Measurements from ENCODE around the gene NT5DC4. TPM values are rescaled to one million over a fixed set of nuclear protein-coding genes. Genes with fewer than 3 reads are reported as not detected.

The NT5DC4 gene
- total RNA-seq, 1 donor from 2014 or later, result not detected

DNA sequence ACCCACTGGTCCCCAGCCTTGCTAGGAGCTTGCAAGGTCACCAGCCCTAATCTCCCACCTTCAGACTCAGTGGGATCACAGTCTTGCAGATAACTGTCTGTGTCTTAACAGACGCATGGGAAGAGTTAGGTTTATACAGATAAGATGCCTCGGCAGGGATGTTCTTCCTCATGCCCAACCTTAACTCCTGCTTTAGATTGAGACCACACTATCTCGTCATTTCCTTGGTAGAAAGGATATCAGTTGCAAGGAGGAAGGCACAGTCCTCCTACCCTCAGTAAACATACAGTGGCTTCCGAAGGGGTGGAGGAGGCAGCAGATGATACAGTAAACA lies 7.2 kb downstream of the NT5DC4 start:
- no peaks in the 10 kb centered on the region for H3K4me1 Mint-ChIP-seq
- no peaks in the 10 kb centered on the region for H3K27me3 Mint-ChIP-seq (ENCODE audit: low read depth)
- TF ChIP-seq, protein P1, sequence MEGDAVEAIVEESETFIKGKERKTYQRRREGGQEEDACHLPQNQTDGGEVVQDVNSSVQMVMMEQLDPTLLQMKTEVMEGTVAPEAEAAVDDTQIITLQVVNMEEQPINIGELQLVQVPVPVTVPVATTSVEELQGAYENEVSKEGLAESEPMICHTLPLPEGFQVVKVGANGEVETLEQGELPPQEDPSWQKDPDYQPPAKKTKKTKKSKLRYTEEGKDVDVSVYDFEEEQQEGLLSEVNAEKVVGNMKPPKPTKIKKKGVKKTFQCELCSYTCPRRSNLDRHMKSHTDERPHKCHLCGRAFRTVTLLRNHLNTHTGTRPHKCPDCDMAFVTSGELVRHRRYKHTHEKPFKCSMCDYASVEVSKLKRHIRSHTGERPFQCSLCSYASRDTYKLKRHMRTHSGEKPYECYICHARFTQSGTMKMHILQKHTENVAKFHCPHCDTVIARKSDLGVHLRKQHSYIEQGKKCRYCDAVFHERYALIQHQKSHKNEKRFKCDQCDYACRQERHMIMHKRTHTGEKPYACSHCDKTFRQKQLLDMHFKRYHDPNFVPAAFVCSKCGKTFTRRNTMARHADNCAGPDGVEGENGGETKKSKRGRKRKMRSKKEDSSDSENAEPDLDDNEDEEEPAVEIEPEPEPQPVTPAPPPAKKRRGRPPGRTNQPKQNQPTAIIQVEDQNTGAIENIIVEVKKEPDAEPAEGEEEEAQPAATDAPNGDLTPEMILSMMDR (conservative IDR thresholded peaks at IDR 0.05), result no peak
- H3K27ac Mint-ChIP-seq (ENCODE audit: unreplicated experiment), result no peak overlapping the region
- no peak for DNase-seq (ENCODE audit: low read depth, low spot score)
- H3K36me3 Mint-ChIP-seq (ENCODE audit: low read depth), result no peaks in the 10 kb centered on the region
- no peak overlapping the region for H3K4me3 Mint-ChIP-seq
- no peaks in the 10 kb centered on the region for H3K9me3 Mint-ChIP-seq

GRCh38 chr2:112728378-112729175 lies 7.8 kb downstream of the NT5DC4 start:
- H3K36me3 Mint-ChIP-seq (ENCODE audit: low read depth), result no peaks in the 10 kb centered on the region
- no peaks in the 10 kb centered on the region for H3K9me3 Mint-ChIP-seq
- TF ChIP-seq, protein P1 (conservative IDR thresholded peaks at IDR 0.05), result no peak
- no peak overlapping the region for H3K27ac Mint-ChIP-seq (ENCODE audit: unreplicated experiment)
- no peak for DNase-seq (ENCODE audit: low read depth, low spot score)
- no peak overlapping the region for H3K4me3 Mint-ChIP-seq
- H3K27me3 Mint-ChIP-seq (ENCODE audit: low read depth), result no peaks in the 10 kb centered on the region
- H3K4me1 Mint-ChIP-seq, result no peaks in the 10 kb centered on the region

DNA sequence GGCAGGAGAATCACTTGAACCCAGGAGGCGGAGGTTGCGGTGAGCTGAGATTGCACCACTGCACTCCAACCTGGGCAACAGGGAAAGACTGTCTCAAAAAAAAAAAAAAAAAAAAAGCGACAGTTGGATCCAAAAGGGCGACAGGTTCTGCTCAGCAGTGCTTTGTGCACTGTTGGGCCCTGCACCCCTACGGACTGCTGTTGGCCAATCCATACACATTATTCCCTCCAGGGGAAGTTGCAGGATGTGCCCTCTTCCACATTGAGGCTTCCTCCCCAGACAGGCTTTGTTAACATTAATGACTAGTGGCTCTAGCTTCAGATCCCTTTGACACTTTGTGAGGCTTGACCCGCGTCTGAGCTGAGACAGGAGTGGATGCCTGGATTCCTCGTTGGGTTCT lies 9.4 kb downstream of the NT5DC4 start:
- no peak for DNase-seq (ENCODE audit: low read depth, low spot score)
- H3K27me3 Mint-ChIP-seq (ENCODE audit: low read depth), result no peaks in the 10 kb centered on the region
- TF ChIP-seq, protein P1 (conservative IDR thresholded peaks at IDR 0.05), result no peak
- H3K4me3 Mint-ChIP-seq, result no peak overlapping the region
- no peak overlapping the region for H3K27ac Mint-ChIP-seq (ENCODE audit: unreplicated experiment)
- H3K9me3 Mint-ChIP-seq, result no peaks in the 10 kb centered on the region
- H3K36me3 Mint-ChIP-seq (ENCODE audit: low read depth), result no peaks in the 10 kb centered on the region
- no peaks in the 10 kb centered on the region for H3K4me1 Mint-ChIP-seq

- TF ChIP-seq, protein P1 (conservative IDR thresholded peaks at IDR 0.05), result no peak
- no peaks in the 10 kb centered on the region for H3K27me3 Mint-ChIP-seq (ENCODE audit: low read depth)
- no peaks in the 10 kb centered on the region for H3K4me1 Mint-ChIP-seq
- H3K4me3 Mint-ChIP-seq, result no peak overlapping the region
- H3K9me3 Mint-ChIP-seq, result no peaks in the 10 kb centered on the region
- H3K27ac Mint-ChIP-seq (ENCODE audit: unreplicated experiment), result no peak overlapping the region
- H3K36me3 Mint-ChIP-seq (ENCODE audit: low read depth), result no peaks in the 10 kb centered on the region
- DNase-seq (ENCODE audit: low read depth, low spot score), result no peak
These were observed 10.0 kb downstream of the NT5DC4 start for GRCh38 chr2:112730791-112731190.

DNA sequence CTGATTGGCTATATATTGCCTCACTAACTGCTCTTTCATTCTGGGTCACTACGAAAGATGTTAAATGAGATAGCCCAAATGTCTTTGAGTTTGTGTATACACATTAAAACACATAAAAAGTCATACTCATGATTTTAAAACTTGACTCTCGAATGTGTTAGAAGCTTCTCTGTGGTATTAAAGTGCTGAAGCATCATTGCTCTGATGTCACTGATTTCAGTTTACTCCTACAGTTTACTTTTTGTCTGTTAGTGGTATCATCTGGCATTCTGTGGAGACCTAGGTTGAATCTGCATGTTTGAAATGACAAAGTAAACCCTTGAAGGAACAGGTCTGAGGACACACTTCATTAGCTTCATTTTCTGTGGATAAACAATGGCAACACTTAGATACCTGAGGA lies 10.7 kb downstream of the NT5DC4 start:
- Mint-ChIP-seq H3K36me3 (ENCODE audit: low read depth) (no peaks in the 10 kb centered on the region), H3K4me1 (no peaks in the 10 kb centered on the region), H3K27ac (ENCODE audit: unreplicated experiment) (no peak overlapping the region), H3K27me3 (ENCODE audit: low read depth) (no peaks in the 10 kb centered on the region), H3K4me3 (no peak overlapping the region), H3K9me3 (no peaks in the 10 kb centered on the region)
- DNase-seq (ENCODE audit: low read depth, low spot score), result no peak
- TF ChIP-seq, protein P1 (conservative IDR thresholded peaks at IDR 0.05), result no peak
